SK-N-SH treated with all-trans-retinoic acid at 6 μM for 48 hours (cell line): ENCODE results near the gene ACOT9.

Source experiments
- ATAC-seq: fragments of 200-7000 bp; cut with Tn5 transposase; 3 replicates; pipeline ENCODE4 v1.9.1; 2020; ENCODE audit warnings: mild to moderate bottlenecking, moderate library complexity
- ARNTL ChIP-seq: fragments of 450-650 bp; formaldehyde crosslinking; IDR thresholded peaks from 2 replicates; pipeline ENCODE4 v1.5.0; 2020; ENCODE audit warnings: low read depth, mild to moderate bottlenecking, moderate library complexity, borderline replicate concordance
- CSDC2 ChIP-seq: fragments of 250-450 bp; sonication (Bioruptor Pico); IDR thresholded peaks from 2 replicates; pipeline ENCODE4 v1.5.0; 2020; ENCODE audit warnings: mild to moderate bottlenecking, moderate library complexity
- ESRRG ChIP-seq: fragments of 250-450 bp; sonication (Bioruptor Pico); IDR thresholded peaks from 2 replicates; pipeline ENCODE4 v1.6.1; 2021; ENCODE audit warnings: mild to moderate bottlenecking
- GLIS3 ChIP-seq: fragments of 250-450 bp; sonication (Bioruptor Pico); IDR thresholded peaks from 2 replicates; pipeline ENCODE4 v1.5.0; 2020; ENCODE audit warnings: mild to moderate bottlenecking, moderate library complexity
- ISL1 ChIP-seq: fragments of 250-450 bp; sonication (Bioruptor Pico); IDR thresholded peaks from 2 replicates; pipeline ENCODE4 v2.1.2; 2022; ENCODE audit warnings: mild to moderate bottlenecking, moderate library complexity
- OSR1 ChIP-seq: fragments of 250-450 bp; sonication (Bioruptor Pico); IDR thresholded peaks from 2 replicates; pipeline ENCODE4 v1.8.0; 2022; ENCODE audit warnings: moderate library complexity, mild to moderate bottlenecking, inconsistent platforms
- PPARA ChIP-seq: fragments of 250-450 bp; sonication (Bioruptor Pico); IDR thresholded peaks from 2 replicates; pipeline ENCODE4 v1.5.0; 2020; ENCODE audit warnings: mild to moderate bottlenecking, borderline replicate concordance
- SNAI2 ChIP-seq: fragments of 250-450 bp; sonication (Bioruptor Pico); IDR thresholded peaks from 2 replicates; pipeline ENCODE4 v1.5.0; 2020; ENCODE audit warnings: mild to moderate bottlenecking, moderate library complexity
- TOX ChIP-seq: fragments of 250-450 bp; sonication (Bioruptor Pico); IDR thresholded peaks from 2 replicates; pipeline ENCODE4 v1.8.0; 2021; ENCODE audit warnings: mild to moderate bottlenecking, moderate library complexity, borderline replicate concordance
- ZC3H10 ChIP-seq: fragments of 250-450 bp; sonication (Bioruptor Pico); IDR thresholded peaks from 2 replicates; pipeline ENCODE4 v1.5.1; 2021; ENCODE audit warnings: mild to moderate bottlenecking, moderate library complexity
- ZFP3 ChIP-seq: fragments of 250-450 bp; sonication (Bioruptor Pico); IDR thresholded peaks from 2 replicates; pipeline ENCODE4 v1.5.0; 2020; ENCODE audit warnings: mild to moderate bottlenecking, moderate library complexity
- ZFP30 ChIP-seq: fragments of 450-650 bp; formaldehyde crosslinking; IDR thresholded peaks from 2 replicates; pipeline ENCODE4 v1.5.0; 2022; ENCODE audit warnings: mild to moderate bottlenecking, moderate library complexity
- ZNF565 ChIP-seq: fragments of 450-650 bp; formaldehyde crosslinking; conservative IDR thresholded peaks from 2 replicates; pipeline ENCODE4 v1.5.0; 2020; ENCODE audit warnings: low read depth, mild to moderate bottlenecking, moderate library complexity
- ZNF70 ChIP-seq: fragments of 450-650 bp; formaldehyde crosslinking; IDR thresholded peaks from 2 replicates; pipeline ENCODE4 v1.5.0; 2020; ENCODE audit warnings: mild to moderate bottlenecking, moderate library complexity
- ZNF8 ChIP-seq: fragments of 450-650 bp; formaldehyde crosslinking; IDR thresholded peaks from 2 replicates; pipeline ENCODE4 v1.5.0; 2020; ENCODE audit warnings: mild to moderate bottlenecking, moderate library complexity
- TF ChIP-seq, protein P1 (sequence below): fragments of 250-450 bp; sonication (Bioruptor Pico); IDR thresholded peaks from 2 replicates; pipeline ENCODE4 v1.5.1; 2020; ENCODE audit warnings: low read depth, mild to moderate bottlenecking, moderate library complexity
- TF ChIP-seq, protein P2 (sequence below): fragments of 250-450 bp; sonication (Bioruptor Pico); IDR thresholded peaks from 2 replicates; pipeline ENCODE4 v1.8.0; 2021; ENCODE audit warnings: low read depth, mild to moderate bottlenecking, moderate library complexity, borderline replicate concordance
- TF ChIP-seq, protein P3 (sequence below): fragments of 250-450 bp; sonication (Bioruptor Pico); IDR thresholded peaks from 2 replicates; pipeline ENCODE4 v1.8.0; 2020; ENCODE audit warnings: mild to moderate bottlenecking, moderate library complexity, borderline replicate concordance
- TF ChIP-seq, protein P4 (sequence below): fragments of 250-450 bp; sonication (Bioruptor Pico); IDR thresholded peaks from 2 replicates; pipeline ENCODE4 v1.5.0; 2020; ENCODE audit warnings: mild to moderate bottlenecking, moderate library complexity

Gene ACOT9

DNA sequence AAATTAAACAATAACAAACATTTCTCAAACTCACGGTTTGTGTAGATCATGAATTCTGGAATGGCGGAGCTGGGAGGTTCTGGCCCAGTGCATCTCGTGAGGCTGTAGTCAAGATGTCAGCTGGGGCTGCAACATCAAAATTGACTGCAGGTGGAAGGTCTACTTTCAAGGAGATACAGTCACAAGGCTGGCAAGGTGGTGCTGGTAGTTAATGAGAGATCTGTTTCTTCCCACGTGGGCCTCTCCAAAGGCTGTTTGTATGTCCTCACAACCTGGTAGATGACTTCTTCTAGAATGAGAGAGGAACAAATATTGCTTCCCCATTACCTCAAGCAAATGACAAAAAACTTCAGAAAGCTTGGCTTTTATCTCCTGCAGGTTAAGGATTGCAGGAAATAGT is 83.7 kb downstream of the ACOT9 start:
- TF ChIP-seq, protein P1, sequence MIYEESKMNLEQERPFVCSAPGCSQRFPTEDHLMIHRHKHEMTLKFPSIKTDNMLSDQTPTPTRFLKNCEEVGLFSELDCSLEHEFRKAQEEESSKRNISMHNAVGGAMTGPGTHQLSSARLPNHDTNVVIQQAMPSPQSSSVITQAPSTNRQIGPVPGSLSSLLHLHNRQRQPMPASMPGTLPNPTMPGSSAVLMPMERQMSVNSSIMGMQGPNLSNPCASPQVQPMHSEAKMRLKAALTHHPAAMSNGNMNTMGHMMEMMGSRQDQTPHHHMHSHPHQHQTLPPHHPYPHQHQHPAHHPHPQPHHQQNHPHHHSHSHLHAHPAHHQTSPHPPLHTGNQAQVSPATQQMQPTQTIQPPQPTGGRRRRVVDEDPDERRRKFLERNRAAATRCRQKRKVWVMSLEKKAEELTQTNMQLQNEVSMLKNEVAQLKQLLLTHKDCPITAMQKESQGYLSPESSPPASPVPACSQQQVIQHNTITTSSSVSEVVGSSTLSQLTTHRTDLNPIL (CRISPR knock-in tag), result no peak
- TF ChIP-seq TOX (CRISPR knock-in tag), result no peak
- TF ChIP-seq ZNF70 (CRISPR knock-in tag), result no peak
- TF ChIP-seq ZFP30 (CRISPR knock-in tag), result no peak
- no peak for TF ChIP-seq ISL1 (CRISPR knock-in tag)
- TF ChIP-seq, protein P2, sequence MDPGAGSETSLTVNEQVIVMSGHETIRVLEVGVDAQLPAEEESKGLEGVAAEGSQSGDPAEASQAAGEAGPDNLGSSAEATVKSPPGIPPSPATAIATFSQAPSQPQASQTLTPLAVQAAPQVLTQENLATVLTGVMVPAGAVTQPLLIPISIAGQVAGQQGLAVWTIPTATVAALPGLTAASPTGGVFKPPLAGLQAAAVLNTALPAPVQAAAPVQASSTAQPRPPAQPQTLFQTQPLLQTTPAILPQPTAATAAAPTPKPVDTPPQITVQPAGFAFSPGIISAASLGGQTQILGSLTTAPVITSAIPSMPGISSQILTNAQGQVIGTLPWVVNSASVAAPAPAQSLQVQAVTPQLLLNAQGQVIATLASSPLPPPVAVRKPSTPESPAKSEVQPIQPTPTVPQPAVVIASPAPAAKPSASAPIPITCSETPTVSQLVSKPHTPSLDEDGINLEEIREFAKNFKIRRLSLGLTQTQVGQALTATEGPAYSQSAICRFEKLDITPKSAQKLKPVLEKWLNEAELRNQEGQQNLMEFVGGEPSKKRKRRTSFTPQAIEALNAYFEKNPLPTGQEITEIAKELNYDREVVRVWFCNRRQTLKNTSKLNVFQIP, result no peak
- TF ChIP-seq, protein P3, sequence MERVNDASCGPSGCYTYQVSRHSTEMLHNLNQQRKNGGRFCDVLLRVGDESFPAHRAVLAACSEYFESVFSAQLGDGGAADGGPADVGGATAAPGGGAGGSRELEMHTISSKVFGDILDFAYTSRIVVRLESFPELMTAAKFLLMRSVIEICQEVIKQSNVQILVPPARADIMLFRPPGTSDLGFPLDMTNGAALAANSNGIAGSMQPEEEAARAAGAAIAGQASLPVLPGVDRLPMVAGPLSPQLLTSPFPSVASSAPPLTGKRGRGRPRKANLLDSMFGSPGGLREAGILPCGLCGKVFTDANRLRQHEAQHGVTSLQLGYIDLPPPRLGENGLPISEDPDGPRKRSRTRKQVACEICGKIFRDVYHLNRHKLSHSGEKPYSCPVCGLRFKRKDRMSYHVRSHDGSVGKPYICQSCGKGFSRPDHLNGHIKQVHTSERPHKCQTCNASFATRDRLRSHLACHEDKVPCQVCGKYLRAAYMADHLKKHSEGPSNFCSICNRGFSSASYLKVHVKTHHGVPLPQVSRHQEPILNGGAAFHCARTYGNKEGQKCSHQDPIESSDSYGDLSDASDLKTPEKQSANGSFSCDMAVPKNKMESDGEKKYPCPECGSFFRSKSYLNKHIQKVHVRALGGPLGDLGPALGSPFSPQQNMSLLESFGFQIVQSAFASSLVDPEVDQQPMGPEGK (CRISPR knock-in tag), result no peak
- TF ChIP-seq ZC3H10, result no peak
- TF ChIP-seq OSR1, result no peak
- no peak for ATAC-seq

DNA sequence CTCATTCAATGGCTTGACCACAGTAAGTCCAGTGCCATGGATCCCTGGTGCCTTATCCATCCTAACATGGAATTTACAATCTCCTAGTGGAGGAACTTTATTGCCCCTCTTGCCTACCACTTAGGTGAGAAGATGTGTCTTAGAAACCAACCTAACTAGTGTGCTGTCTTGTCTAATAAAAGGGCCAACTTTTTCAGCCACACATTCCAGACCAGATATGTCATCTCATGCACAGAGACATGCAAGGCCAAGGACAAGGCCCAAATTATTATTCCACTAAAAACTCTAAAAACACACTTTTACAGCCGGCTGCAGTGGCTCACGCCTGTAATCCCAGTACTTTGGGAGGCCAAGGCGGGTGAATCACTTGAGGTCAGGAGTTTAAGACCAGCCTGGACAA is 86.4 kb downstream of the ACOT9 start:
- TF ChIP-seq ARNTL (CRISPR knock-in tag) (no peak), ESRRG (CRISPR knock-in tag) (no peak), SNAI2 (no peak), ZNF70 (CRISPR knock-in tag) (no peak), ZNF565 (CRISPR knock-in tag) (no peak), ZFP3 (CRISPR knock-in tag) (no peak), TOX (CRISPR knock-in tag) (no peak)
- TF ChIP-seq, protein P3 (CRISPR knock-in tag), result no peak
- TF ChIP-seq, protein P4, sequence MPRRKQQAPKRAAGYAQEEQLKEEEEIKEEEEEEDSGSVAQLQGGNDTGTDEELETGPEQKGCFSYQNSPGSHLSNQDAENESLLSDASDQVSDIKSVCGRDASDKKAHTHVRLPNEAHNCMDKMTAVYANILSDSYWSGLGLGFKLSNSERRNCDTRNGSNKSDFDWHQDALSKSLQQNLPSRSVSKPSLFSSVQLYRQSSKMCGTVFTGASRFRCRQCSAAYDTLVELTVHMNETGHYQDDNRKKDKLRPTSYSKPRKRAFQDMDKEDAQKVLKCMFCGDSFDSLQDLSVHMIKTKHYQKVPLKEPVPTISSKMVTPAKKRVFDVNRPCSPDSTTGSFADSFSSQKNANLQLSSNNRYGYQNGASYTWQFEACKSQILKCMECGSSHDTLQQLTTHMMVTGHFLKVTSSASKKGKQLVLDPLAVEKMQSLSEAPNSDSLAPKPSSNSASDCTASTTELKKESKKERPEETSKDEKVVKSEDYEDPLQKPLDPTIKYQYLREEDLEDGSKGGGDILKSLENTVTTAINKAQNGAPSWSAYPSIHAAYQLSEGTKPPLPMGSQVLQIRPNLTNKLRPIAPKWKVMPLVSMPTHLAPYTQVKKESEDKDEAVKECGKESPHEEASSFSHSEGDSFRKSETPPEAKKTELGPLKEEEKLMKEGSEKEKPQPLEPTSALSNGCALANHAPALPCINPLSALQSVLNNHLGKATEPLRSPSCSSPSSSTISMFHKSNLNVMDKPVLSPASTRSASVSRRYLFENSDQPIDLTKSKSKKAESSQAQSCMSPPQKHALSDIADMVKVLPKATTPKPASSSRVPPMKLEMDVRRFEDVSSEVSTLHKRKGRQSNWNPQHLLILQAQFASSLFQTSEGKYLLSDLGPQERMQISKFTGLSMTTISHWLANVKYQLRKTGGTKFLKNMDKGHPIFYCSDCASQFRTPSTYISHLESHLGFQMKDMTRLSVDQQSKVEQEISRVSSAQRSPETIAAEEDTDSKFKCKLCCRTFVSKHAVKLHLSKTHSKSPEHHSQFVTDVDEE (CRISPR knock-in tag), result no peak
- peak; percentile 47 for ATAC-seq

DNA sequence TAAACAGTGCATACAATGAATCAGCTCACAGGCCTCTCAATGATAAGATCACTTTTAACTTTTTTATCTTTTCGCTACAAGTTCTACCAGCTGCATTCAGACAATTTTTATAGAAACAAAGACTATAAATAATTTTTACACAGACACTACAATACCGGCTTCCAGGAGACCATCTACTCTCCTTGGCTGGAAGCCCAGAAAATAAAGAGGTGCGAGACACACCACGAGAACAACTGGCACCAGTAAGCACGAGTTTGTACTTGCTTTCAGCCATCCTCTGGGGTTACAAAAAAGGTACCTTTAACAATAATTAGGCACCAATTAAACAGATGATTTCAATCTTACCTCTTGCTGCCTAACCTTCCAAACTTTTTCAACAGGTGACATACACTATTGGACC is 87.0 kb downstream of the ACOT9 start:
- ATAC-seq, result no peak
- TF ChIP-seq ESRRG (CRISPR knock-in tag), result no peak
- TF ChIP-seq CSDC2 (CRISPR knock-in tag), result no peak
- TF ChIP-seq ZC3H10, result no peak
- no peak for TF ChIP-seq PPARA
- no peak for TF ChIP-seq GLIS3 (CRISPR knock-in tag)
- TF ChIP-seq TOX (CRISPR knock-in tag), result no peak
- TF ChIP-seq, protein P4 (CRISPR knock-in tag), result no peak
- no peak for TF ChIP-seq ZFP30 (CRISPR knock-in tag)
- no peak for TF ChIP-seq ZNF8 (CRISPR knock-in tag)
- TF ChIP-seq OSR1, result no peak
- no peak for TF ChIP-seq ZFP3 (CRISPR knock-in tag)
